ENCODE data around the gene CALML6.

Gene CALML6

DNA sequence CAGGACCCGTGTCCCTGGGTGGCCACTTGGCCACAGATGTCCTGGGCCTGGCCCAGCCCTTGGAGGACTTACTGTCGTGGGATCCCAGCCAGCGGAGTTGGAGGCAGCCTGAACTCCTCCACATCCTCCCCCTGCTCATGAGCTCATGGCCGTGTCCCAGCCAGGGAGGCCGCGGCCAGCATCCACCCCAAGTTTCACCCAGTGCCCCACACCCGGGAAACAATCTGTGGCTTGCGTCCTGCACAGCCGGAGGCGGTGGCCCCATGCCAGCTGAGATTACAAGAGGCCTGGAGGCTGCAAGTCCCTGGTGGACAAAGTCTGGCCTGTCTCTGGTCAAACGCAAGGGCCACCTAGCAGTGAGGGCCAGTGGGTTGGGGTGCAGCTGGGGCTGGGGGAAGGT is 31.5 kb downstream of the CALML6 start:
- no peak for DNase-seq

GRCh38 chr1:1947493-1947892 is 32.4 kb downstream of the CALML6 start:
- DNase-seq = no peak

GRCh38 chr1:1948783-1949182 is 33.7 kb downstream of the CALML6 start:
- DNase-seq = no peak

DNA sequence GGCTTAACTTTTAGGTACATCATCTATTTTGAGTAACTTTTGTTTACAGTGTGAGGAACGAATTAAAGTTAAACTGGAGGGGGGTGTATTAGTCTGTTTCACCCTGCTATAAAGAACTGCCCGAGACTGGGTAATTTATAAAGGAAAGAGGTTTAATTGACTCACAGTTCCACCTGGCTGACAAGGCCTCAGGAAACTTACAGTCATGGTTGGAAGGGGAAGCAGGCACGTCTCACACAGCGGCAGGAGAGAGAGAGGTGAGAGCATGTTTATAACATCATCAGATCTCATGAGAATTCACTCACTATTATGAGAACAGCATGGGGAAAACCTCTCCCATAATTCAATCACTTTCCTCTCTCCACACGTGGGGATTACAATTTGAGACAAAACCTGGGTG is 35.9 kb downstream of the CALML6 start:
- no peak for DNase-seq

- DNase-seq = no peak
Observed at GRCh38 chr1:1954015-1954414, 39.0 kb downstream of the CALML6 start.

DNA sequence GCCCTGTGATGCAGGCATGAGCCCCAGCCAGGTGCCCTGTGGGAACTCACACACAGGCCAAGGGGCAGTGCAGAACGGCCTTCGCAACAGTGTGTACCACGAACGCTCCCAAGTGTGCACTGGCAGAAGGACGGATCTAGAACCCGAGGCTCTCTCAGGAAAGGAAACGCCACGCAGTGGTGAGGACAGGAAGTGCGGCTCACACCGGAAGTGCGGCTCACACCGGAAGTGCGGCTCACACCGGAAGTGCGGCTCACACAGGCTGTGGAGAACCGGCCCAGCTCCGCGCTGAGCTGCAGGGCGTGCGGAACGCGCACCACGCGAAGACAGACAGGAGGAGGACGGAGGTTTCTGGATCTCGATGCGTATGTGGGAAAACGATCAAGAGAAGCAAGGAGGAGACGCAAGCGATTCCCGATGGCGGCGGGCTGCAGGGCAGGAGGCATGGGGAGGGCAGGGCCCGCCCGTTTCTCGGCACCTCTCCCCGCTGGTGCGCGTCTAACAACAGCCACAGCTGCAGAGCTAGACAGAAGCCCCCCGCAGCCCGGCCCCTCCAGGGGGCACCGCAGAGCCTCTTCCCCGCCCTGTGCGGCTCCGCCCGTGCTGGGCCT is 39.9 kb downstream of the CALML6 start:
- peak; percentile 31 for DNase-seq

GRCh38 chr1:1955621-1956094 is 40.6 kb downstream of the CALML6 start:
- no peak for DNase-seq

DNA sequence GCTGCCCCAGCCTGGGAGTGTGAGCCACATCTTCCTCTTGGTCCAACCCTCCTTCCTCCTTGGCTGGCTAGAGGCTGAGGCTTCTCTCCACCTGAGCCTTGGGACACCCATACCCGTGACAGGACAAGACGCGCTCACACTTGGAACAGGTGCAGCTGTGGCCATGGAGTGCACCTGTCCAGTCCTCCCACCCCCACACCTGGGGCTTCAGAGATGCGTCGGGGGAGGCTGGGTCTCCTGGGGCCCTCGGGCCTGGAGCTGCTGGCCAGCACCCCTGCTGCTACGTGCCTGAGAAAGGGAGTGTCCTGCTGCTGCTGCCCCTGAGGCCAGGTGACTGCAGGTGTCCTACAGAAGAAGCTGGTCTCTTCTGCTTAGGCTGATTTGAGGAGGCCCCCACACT is 41.0 kb downstream of the CALML6 start:
- DNase-seq = no peak

DNA sequence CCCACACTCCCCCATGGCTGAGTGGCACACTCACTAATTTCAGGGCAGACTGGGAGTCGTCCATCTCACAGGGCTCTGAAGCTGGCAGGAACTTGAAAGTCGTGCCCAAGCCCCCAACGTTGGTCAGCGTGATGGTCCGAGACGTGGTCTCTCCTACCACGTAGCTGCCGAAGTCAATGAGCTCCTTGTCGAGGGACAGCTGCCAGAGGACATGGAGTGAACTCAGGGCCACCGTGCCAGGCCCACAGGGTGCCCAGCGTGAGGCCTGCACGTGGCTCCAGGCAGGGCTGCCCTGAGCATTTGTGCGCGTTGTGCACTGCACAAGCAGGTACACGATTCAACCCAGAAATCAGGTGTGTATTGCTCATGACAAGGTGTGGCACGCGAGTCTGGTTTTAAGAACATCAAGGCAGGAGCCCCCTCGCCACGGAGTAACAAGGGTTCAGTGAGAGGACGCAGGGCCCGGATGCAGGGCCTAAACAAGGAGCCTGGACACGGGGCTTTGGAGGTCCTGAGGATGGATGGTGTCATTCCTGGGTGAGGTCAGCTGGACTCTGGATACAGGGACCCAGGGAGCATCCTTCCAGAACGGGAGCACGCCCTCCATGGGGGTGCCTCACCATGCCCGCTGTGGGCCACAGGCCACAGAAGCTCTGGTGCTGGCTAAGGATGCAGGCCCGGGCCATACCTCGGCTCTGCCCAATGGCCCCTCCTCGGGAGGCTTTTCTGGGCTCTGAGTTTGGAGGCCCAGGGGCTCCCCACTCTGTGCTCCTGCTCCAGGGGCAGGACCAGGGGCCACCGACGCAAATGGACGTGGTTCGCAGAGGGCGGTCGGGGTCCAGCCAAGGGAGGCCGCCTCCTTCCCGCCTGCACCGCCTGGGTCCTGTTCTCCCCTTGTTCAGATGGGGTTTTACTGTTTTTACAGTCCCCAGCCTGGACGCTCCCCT is 41.8 kb downstream of the CALML6 start:
- DNase-seq = no peak

DNA sequence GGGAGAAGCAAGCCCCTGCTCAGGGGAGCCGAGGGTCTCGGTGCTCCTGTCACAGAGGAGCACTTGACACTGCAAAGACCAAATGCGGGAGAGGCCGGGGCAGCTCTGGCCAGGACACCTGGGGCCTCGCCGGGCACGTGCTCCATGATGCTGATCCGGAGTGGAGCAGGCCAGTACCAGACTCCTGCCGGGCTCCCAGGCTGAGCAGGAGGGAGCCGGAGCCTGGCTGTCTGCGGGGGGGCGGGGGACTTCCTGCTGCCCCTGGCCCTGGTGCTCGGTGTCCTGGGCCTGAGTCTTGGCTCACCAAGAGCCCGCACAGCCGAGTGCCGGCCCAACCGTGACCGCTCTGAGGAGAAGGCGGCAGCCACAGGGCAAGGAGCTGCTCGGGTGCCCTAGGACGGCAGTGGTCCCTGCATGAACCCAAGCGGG is 42.5 kb downstream of the CALML6 start:
- DNase-seq = no peak

- DNase-seq = no peak
Observed at GRCh38 chr1:1958071-1958541, 43.0 kb downstream of the CALML6 start.

DNA sequence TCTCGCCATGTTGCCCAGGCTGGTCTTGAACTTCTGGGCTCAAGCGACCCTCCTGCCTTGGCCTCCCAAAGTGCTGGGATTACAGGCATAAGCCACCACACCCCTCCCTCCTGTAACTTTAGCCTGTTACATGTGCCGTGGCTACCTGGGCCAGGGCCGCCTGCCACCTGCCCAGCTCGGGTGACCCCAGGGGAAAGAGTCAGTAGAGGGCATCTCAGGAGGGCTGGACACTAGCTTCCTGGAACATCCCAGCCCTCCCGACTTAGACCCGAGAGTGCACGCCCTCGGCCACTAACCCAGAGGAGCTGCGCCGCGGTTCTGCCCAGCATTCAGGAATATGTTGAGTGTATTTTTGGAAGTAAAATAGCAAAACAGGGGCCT is 44.4 kb downstream of the CALML6 start:
- no peak for DNase-seq

- peak; percentile 84 for DNase-seq
Observed at GRCh38 chr1:1959840-1960479, 44.9 kb downstream of the CALML6 start.

- DNase-seq = no peak
Observed at GRCh38 chr1:1960480-1961196, 45.6 kb downstream of the CALML6 start.

- no peak for DNase-seq
Observed at GRCh38 chr1:1962752-1963151, 47.7 kb downstream of the CALML6 start.

DNA sequence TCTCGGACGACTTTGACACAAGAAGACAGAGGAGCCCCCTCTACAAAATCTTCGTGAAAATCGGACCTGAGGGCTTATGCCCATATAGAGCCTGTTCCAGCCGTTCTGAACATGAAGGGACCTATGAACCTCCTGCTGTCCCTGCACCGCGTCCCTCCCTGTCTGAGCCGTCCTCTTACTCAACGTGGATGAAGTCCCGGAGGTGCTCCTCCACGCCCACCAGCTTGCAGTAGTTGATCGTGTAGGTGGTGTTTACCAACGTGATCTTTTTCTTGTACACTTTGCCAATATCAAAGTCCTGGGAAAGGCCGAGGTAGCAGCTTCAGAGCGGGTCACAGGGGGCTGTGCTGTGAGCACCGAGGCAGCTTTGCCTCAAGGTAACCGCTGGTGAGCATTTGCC is 48.5 kb downstream of the CALML6 start:
- no peak for DNase-seq

- no peak for DNase-seq
Observed at GRCh38 chr1:1964811-1965210, 49.8 kb downstream of the CALML6 start.

GRCh38 chr1:1965546-1965945 is 50.5 kb downstream of the CALML6 start:
- no peak for DNase-seq

- DNase-seq = no peak
Observed at GRCh38 chr1:1966071-1966740, 51.1 kb downstream of the CALML6 start.
